HepG2 (cell line): ENCODE data around the gene NEDD8. TPM values are rescaled to one million over a fixed set of nuclear protein-coding genes. Genes with fewer than 3 reads are reported as not detected.

Experiments used
- ARID5B ChIP-seq: IDR thresholded peaks from 2 replicates; pipeline ENCODE4 v1.4.0; 2020; ENCODE audit warnings: mild to moderate bottlenecking, missing genetic modification reagents
- CCDC6 ChIP-seq: sonication (generic); formaldehyde crosslinking; IDR thresholded peaks from 2 replicates; pipeline ENCODE4 v1.8.1; 2022; ENCODE audit warnings: mild to moderate bottlenecking, missing genetic modification reagents, moderate library complexity
- MYC ChIP-seq: sonication (generic); formaldehyde crosslinking; IDR thresholded peaks from 2 replicates; pipeline ENCODE4 v1.9.0; 2021; ENCODE audit warnings: missing genetic modification reagents, borderline replicate concordance
- NFATC3 ChIP-seq: sonication (generic); formaldehyde crosslinking; IDR thresholded peaks from 2 replicates; pipeline ENCODE4 v1.5.1; 2020; ENCODE audit warnings: mild to moderate bottlenecking, missing genetic modification reagents
- NR2F1 ChIP-seq, 2 experiments: fragments of 450-650 bp in 1 of 2; formaldehyde crosslinking in 1 of 2; IDR thresholded peaks; 2 replicates each; pipeline versions ENCODE4 v1.5.0 to v1.6.1; 2016 to 2020; ENCODE audit warnings: mild to moderate bottlenecking in 1 of 2, missing compliant biosample characterization in 1 of 2, missing genetic modification reagents in 1 of 2, moderate library complexity in 1 of 2
- NR2F6 ChIP-seq, 2 experiments: IDR thresholded peaks; 2 replicates each; pipeline ENCODE4 v1.6.1; 2016; ENCODE audit warnings: antibody characterized with exemption in 1 of 2, mild to moderate bottlenecking in 1 of 2
- REPIN1 ChIP-seq: sonication (generic); formaldehyde crosslinking; IDR thresholded peaks from 2 replicates; pipeline ENCODE4 v1.8.0; 2022; ENCODE audit warnings: missing genetic modification reagents, low read depth, mild to moderate bottlenecking, borderline replicate concordance
- SP140L ChIP-seq: sonication (generic); formaldehyde crosslinking; IDR thresholded peaks from 2 replicates; pipeline ENCODE4 v1.4.0; 2020; ENCODE audit warnings: missing genetic modification reagents, borderline replicate concordance
- SRF ChIP-seq: IDR thresholded peaks from 2 replicates; pipeline ENCODE4 v1.6.1; 2011; ENCODE audit warnings: mild to moderate bottlenecking, low read depth, low read length, moderate library complexity
- TBL1XR1 ChIP-seq: fragments of 150-350 bp; IDR thresholded peaks from 2 replicates; pipeline ENCODE4 v1.6.1; 2014; ENCODE audit warnings: borderline replicate concordance, low read length; ENCODE audit not compliant: partially characterized antibody
- ZBTB43 ChIP-seq: sonication (generic); formaldehyde crosslinking; conservative IDR thresholded peaks from 2 replicates; pipeline ENCODE4 v1.4.0; 2020; ENCODE audit warnings: missing genetic modification reagents
- ZNF782 ChIP-seq: sonication (generic); formaldehyde crosslinking; IDR thresholded peaks from 2 replicates; pipeline ENCODE4 v1.4.0; 2020; ENCODE audit warnings: missing genetic modification reagents, mild to moderate bottlenecking, borderline replicate concordance
- polyA plus RNA-seq, 8 experiments: library from polyadenylated mRNA; depleted of rRNA in 3 of 8; stranded (reverse) in 7 of 8; unstranded in 1 of 8; fragments of >200 nt; fragmentation: Illumina TruSeq in 4 of 8; extraction: Trizol in 4 of 8; gene quantifications; 2 replicates each; pipeline versions ENCODE4 v1.2.1 to v1.2.3, GENCODE V29; 2011 to 2016; ENCODE audit warnings: low read depth in 4 of 8, missing spikeins in 1 of 8, mixed read lengths in 1 of 8; ENCODE audit not compliant: insufficient read depth in 1 of 8
- total RNA-seq, 5 experiments: library from RNA; depleted of rRNA; stranded (reverse); fragments of >200 nt; fragmentation: Illumina TruSeq; extraction: Trizol; gene quantifications; 2 replicates each; pipeline ENCODE4 v1.2.3, GENCODE V29; 2016; ENCODE audit warnings: low read depth in 1 of 5
- TF ChIP-seq, protein P1 (sequence below), 2 experiments: sonication (generic) in 1 of 2; formaldehyde crosslinking in 1 of 2; IDR thresholded peaks; 2 replicates each; pipeline versions ENCODE4 v1.6.1 to v1.9.0; 2014 to 2022; ENCODE audit warnings: antibody characterized with exemption in 1 of 2, borderline replicate concordance in 1 of 2, inconsistent platforms in 1 of 2, low read depth in 1 of 2, missing genetic modification reagents in 1 of 2
- TF ChIP-seq, protein P2 (sequence below): IDR thresholded peaks from 2 replicates; pipeline ENCODE4 v1.6.1; 2012; ENCODE audit warnings: inconsistent platforms

Gene NEDD8
- total and polyA plus RNA-seq, 2 of the 13 experiments (the other 11 are each of a cell fraction or from before 2014, with no cell fraction given): 535 to 713 TPM

DNA sequence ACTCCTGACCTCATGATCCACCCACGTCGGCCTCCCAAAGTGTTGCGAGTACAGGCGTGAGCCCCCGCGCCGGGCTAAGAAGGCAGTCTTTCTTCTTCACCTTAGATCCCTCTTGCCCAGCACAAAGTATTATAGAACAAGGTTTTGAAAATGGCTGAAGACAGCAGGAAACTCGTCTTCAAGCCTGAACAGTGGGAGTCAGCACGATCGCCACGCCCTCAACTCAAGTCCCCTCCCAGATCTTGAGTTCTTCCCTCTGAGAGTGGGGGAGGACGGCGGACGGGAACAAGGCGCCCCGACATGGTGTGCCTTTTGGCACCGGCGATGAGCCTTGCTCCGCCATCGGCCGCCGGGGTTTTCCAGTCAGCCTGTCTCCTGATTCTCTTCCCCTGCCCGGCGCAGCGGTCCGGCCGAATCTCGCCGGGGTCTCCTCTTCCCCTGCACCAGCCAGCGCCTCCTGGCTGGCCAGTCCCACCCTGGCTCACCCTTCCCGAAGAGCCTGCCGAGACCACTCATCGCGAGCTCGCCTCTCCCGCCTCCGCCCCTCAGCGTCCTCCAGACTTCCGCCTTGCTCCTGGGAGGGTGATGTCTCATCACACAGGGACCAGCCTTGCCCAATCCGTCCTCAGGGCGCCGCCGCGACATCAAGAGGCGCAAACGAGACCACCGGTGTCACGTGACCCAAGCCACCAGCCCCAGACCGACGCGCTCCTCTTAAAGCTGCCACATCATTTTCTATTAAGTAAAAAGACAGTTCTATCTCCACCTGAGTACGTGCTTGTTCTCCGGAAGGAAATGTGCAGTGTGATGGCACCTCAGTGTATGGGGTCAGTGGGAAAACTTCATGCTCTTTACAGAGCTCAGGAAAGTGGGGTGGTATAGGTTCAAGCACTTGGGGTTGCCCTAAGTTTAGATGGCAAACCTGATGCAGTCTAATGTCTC, 19.0 kb downstream of the NEDD8 start, which contains the start of gene CHMP4A (continued):
- TF ChIP-seq ARID5B (CRISPR knock-in tag) (peak; percentile 88; the same call in 1 of the 2 replicates), NR2F6 (IDR thresholded peaks at IDR 0.05) (no peak), NR2F6 (CRISPR knock-in tag; IDR thresholded peaks at IDR 0.05) (peak; percentile 67), NR2F1 (CRISPR knock-in tag; IDR thresholded peaks at IDR 0.05) (peak in 1 of 2 experiments; percentile 56; a peak in 1 of 4 replicates), SRF (peak; percentile 81), CCDC6 (no peak), ZBTB43 (peak; percentile 77), ZNF782 (CRISPR knock-in tag) (peak; percentile 89), TBL1XR1 (peak; percentile 80), SP140L (CRISPR knock-in tag) (peak; percentile 56; the same call in 1 of the 2 replicates), NFATC3 (CRISPR knock-in tag) (peak; percentile 98), REPIN1 (peak; percentile 95), MYC (CRISPR knock-in tag) (peak; percentile 99)
- TF ChIP-seq, protein P1, sequence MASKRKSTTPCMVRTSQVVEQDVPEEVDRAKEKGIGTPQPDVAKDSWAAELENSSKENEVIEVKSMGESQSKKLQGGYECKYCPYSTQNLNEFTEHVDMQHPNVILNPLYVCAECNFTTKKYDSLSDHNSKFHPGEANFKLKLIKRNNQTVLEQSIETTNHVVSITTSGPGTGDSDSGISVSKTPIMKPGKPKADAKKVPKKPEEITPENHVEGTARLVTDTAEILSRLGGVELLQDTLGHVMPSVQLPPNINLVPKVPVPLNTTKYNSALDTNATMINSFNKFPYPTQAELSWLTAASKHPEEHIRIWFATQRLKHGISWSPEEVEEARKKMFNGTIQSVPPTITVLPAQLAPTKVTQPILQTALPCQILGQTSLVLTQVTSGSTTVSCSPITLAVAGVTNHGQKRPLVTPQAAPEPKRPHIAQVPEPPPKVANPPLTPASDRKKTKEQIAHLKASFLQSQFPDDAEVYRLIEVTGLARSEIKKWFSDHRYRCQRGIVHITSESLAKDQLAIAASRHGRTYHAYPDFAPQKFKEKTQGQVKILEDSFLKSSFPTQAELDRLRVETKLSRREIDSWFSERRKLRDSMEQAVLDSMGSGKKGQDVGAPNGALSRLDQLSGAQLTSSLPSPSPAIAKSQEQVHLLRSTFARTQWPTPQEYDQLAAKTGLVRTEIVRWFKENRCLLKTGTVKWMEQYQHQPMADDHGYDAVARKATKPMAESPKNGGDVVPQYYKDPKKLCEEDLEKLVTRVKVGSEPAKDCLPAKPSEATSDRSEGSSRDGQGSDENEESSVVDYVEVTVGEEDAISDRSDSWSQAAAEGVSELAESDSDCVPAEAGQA (IDR thresholded peaks at IDR 0.05; ENCODE audit: low read depth): peak; percentile 95
- TF ChIP-seq, protein P1 (CRISPR knock-in tag; IDR thresholded peaks at IDR 0.05; ENCODE audit: borderline replicate concordance): 0 out of 2 replicates have a peak, but pooled peaks have one; percentile 38
- TF ChIP-seq, protein P2, sequence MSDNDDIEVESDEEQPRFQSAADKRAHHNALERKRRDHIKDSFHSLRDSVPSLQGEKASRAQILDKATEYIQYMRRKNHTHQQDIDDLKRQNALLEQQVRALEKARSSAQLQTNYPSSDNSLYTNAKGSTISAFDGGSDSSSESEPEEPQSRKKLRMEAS: no peak
